HepG2 (cell line): ENCODE data around the gene NAMPT.

Experiments
- BHLHE40 ChIP-seq: IDR thresholded peaks from 2 replicates; pipeline ENCODE4 v1.6.1; 2011; ENCODE audit warnings: low read length, improper control_type of control experiment
- CENPX ChIP-seq: sonication (generic); formaldehyde crosslinking; IDR thresholded peaks from 2 replicates; pipeline ENCODE4 v1.9.0; 2021; ENCODE audit warnings: mild to moderate bottlenecking, missing genetic modification reagents, moderate library complexity

DNA sequence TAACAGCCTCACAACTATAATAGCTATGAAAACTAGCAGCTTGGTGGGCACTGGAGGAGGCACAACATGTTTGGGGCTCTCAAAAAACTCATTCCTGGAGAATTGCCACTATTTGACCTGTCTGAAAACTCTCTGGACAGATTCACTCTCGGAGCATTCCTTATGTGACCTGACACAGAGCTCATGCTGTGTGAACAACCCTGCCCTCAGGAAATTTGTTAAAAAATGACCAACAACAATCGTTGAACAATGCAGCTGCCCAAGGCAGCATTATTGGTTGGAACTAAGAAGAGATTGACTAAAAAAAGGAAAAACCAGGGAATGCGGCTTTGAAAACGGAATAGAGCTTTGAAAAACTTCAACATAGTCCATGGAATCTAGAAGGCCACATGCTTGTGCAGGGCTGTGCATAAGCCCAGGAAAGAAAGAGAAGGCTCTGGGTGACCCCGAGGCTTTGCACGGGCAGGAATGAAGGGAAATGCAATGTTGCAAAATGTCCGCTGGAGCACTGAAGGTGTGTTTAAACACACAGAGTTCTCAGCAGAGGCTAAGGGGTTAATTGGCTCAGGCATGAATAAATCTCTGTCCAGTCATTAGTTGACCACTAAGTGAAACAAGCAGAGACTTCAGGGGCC is 52.8 kb downstream of the NAMPT start:
- TF ChIP-seq BHLHE40, result no peak
- TF ChIP-seq CENPX (CRISPR knock-in tag), result no peak
